SJCRH30 (cell line): ENCODE data around the gene IDH2. TPM values are rescaled to one million over a fixed set of nuclear protein-coding genes. Genes with fewer than 3 reads are reported as not detected.
"Not testable (repeated sequence)": the region's sequence is repeated elsewhere in the genome, so short reads cannot be mapped to it uniquely, and the experiment has no call there.

Experiments used
- DNase-seq, 2 experiments: peaks; one replicate each; pipeline ENCODE4 v3.0.0-alpha.2; 2015 to 2020
- H3K27ac ChIP-seq: fragments of 250-450 bp; sonication (Bioruptor Pico); 2 replicates; pipeline ENCODE4 v1.5.1; 2020; ENCODE audit warnings: mild to moderate bottlenecking, moderate library complexity
- H3K27me3 ChIP-seq: fragments of 250-450 bp; sonication (Bioruptor Pico); 2 replicates; pipeline ENCODE4 v1.5.1; 2020; ENCODE audit warnings: mild to moderate bottlenecking, moderate library complexity
- H3K36me3 ChIP-seq: fragments of 250-450 bp; sonication (Bioruptor Pico); 2 replicates; pipeline ENCODE4 v1.5.1; 2020; ENCODE audit warnings: mild to moderate bottlenecking, moderate library complexity
- H3K4me1 ChIP-seq: fragments of 250-450 bp; sonication (Bioruptor Pico); 2 replicates; pipeline ENCODE4 v1.5.1; 2020; ENCODE audit warnings: mild to moderate bottlenecking, moderate library complexity
- H3K4me3 ChIP-seq: fragments of 250-450 bp; sonication (Bioruptor Pico); 2 replicates; pipeline ENCODE4 v1.5.1; 2020; ENCODE audit warnings: mild to moderate bottlenecking, moderate library complexity
- H3K9me3 ChIP-seq: fragments of 250-450 bp; sonication (Bioruptor Pico); replicated peaks from 2 replicates; pipeline ENCODE4 v1.5.1; 2020; ENCODE audit warnings: mild to moderate bottlenecking, moderate library complexity
- total RNA-seq: library from RNA; depleted of rRNA; stranded (reverse); fragments of >200 nt; shearing (Covaris generic); gene quantifications from 2 replicates; pipeline ENCODE4 v1.2.3, GENCODE V29; 2014

Gene IDH2
- total RNA-seq, 1 experiment from 2014 or later, result 96.9 TPM

DNA sequence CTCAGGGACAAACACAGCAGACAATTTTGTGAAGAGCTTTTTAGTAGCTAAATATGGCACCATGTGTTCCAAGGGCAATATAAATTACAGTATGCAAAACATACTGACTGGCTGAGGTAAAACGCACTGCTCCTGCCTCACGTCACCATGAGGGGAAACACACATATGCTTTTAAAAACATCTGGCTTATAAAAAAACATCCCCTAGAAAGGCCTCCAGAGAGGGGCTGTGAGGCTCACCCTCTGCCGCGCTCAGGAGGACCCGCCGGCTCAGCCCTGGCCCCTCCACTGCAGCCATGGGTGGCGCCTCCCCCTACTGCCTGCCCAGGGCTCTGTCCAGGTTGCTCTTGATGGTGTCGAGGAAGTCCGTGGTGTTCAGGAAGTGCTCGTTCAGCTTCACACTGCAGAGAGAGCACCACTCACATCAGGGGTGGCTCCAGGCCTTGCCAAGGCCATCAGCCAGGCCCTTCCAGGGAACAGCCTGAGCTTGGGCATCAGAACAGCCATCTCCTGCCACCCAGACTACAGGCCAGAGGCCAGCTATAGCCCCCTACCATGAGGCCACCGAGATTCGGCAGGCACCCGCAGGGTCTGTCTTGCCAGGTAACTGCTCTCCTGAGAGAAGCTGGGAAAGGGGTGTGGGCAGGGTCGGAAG is 18.2 kb downstream of the IDH2 start:
- no peaks in the 10 kb centered on the region for H3K4me1 ChIP-seq
- peaks cover 9% of the 10 kb centered on the region for H3K36me3 ChIP-seq
- no peaks in the 10 kb centered on the region for H3K9me3 ChIP-seq
- H3K4me3 ChIP-seq, result no peak overlapping the region
- H3K27me3 ChIP-seq, result no peaks in the 10 kb centered on the region
- no peak overlapping the region for H3K27ac ChIP-seq
- DNase-seq, result no peak

DNA sequence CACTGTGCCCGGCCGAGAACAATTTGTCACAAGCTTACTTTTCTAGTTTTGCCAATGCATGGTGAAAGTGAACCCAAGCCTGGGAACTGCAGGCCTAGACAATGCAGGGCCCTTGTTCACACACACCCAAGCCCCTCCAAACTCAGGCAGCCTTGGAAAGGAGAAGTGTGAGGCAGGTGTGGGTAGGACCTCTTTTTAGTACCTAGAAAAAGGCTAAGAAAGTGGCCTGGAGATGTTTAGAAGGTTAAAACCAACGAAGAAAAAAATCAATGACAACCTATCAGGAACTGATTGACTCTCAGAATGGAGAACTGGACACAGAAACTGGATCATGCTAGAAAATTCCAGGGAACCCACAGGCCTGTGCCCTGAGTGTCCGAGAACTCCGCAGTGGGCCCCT is 18.8 kb downstream of the IDH2 start:
- Histone ChIP-seq H3K27ac (no peak overlapping the region), H3K4me1 (no peaks in the 10 kb centered on the region), H3K36me3 (peaks cover 7% of the 10 kb centered on the region), H3K9me3 (no peaks in the 10 kb centered on the region), H3K4me3 (no peak overlapping the region), H3K27me3 (no peaks in the 10 kb centered on the region)
- DNase-seq, result no peak

DNA sequence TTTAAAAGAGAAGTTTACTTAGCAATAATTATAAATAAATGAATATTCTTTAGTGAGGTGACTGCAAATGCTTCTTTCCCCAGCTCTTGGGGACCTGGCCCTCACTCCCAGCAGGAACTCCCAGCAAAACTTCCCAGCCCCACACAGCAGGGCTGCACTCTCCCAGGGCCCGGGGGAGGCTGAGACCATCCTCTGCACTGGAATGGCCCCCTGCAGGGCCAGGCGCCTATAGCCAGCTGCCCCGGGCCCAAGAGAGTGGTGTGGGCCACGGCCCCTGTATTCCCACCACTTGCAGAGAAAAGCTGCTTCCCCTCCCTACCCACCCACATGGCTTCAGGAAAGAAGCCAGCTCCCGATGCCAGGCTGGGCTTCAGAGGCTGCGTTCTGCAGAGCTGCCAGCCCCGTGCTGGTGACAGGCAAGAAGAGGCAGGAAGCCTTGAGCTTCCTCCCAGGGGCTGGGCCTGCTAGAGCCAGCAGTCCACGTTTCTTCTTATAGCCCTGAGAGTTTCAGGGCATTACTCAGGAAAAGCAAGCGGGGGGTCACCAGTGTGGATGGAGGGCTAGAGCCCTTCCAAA is 20.0 kb downstream of the IDH2 start:
- H3K9me3 ChIP-seq, result no peaks in the 10 kb centered on the region
- no peaks in the 10 kb centered on the region; the same call in 1 of the 2 replicates for H3K36me3 ChIP-seq

DNA sequence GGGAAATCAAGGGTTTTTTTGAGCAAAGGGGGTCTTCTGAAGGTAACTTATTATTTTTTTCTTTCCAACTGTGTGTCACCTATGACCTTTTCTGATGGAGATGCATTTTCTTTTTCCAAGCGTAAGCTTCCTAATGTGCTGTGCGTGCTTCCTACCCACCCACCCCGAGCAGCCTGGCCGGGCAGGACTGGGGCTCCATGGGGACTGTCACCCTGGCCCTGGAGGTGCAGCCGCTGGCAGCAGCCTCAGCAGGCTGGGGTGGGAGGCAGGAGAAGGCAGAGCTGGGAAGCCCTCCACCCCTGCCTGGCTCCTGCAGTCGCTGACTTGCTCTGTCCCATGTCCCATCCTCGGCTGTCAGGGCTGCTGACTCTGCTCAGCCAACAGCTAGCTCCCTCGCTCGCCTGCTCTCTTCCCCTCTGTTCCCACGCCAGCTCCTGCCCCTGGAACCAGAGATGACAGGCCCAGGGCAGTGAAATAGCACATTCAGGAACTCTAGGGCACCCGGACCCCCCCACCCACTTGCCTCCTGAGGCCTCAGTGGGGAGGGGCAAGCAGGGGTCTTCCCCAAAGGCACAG is 21.4 kb downstream of the IDH2 start:
- H3K27ac ChIP-seq, result no peak overlapping the region
- H3K9me3 ChIP-seq, result no peaks in the 10 kb centered on the region
- no peaks in the 10 kb centered on the region; the same call in 1 of the 2 replicates for H3K36me3 ChIP-seq
- no peaks in the 10 kb centered on the region for H3K27me3 ChIP-seq
- H3K4me3 ChIP-seq, result no peak overlapping the region
- no peak for DNase-seq
- H3K4me1 ChIP-seq, result 0 out of 2 replicates have a peak, but pooled peaks cover under 1% of the 10 kb centered on the region

More for the DNA sequence above, 20.0 kb downstream of the IDH2 start:
- no peak overlapping the region for H3K27ac ChIP-seq
- H3K27me3 ChIP-seq, result no peaks in the 10 kb centered on the region
- H3K4me3 ChIP-seq, result no peak overlapping the region
- no peak for DNase-seq
- no peaks in the 10 kb centered on the region for H3K4me1 ChIP-seq

DNA sequence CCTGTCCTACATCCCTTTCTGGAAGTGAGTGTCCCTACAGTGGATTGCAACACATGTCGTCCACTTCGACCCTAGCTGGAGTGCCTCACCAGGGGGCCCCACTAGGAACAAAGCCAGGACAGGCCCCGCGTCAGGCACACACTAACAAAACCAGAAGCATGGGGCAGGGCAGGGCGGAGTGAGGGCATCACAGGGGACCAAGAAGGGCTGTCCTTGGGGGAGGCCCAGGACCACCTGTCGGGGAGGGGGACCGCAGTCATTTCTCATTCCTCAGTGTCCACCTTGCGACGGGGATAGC is 21.9 kb downstream of the IDH2 start:
- no peak overlapping the region for H3K4me3 ChIP-seq
- no peaks in the 10 kb centered on the region for H3K9me3 ChIP-seq
- no peak for DNase-seq
- H3K4me1 ChIP-seq, result peaks cover 5% of the 10 kb centered on the region
- H3K27me3 ChIP-seq, result no peaks in the 10 kb centered on the region
- H3K27ac ChIP-seq, result no peak overlapping the region
- no peaks in the 10 kb centered on the region; the same call in 1 of the 2 replicates for H3K36me3 ChIP-seq

DNA sequence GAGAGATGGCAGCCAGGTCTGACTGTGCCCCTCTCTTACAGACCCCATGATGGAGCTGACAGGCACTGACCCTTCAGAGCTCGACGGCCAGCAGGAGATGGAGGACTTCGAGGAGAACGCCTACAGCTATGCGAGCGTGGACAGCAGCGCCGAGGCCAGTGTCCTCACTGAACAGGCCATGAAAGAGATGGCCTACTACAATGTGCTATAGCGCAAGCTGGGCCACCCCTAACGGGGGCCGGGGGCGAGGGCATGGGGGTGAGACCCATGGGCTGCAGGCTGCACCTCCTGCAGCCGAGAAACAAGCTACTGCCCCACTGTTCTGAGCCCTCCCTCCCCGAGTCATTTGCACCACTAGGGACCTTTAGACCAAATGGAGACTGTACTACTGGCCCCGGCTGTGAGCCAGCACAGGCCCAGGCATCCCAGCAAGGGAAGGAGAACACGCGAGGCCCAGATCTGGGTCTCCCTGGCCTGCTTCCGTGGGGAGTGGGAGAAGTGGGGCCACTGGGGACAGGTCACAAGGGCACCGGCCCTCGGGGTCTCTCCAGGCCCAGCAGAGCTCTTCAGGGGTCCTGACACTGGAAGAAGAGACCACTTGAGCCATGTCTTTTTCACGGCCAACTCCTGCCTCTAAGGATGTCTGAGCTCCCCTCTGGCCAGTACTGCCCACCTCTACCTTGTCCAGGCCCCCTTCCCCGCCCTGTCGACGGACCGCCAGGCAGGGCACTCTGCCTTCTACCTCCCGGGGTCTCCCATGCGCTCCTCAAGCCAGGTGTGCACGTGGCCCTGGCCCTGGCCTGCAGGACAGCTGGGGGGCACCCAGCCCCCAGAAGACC is 22.4 kb downstream of the IDH2 start:
- DNase-seq, result no peak
- Histone ChIP-seq H3K4me1 (peaks cover 8% of the 10 kb centered on the region), H3K36me3 (no peaks in the 10 kb centered on the region; the same call in 1 of the 2 replicates), H3K27ac (no peak overlapping the region), H3K27me3 (no peaks in the 10 kb centered on the region), H3K9me3 (no peaks in the 10 kb centered on the region), H3K4me3 (no peak overlapping the region)

DNA sequence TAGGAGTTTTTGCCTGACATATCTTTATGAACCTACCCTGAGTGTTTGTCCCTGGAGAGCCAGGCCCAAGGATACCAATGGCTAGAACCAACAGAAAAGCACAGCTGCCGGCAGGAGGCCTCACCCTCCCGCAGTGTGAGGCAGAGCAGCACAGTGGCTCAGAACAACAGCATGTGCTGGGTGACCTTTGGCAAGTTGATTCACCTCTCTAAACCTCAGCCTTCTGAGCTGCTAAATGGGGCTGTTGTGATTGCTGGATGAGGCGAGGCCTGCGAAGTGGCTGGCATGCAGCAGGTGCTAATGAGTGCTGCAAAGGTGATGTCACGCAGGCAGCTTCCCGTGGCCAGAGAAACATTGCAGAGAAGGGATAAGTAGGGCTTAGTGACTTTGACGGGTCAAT is 23.3 kb downstream of the IDH2 start:
- H3K36me3 ChIP-seq, result no peaks in the 10 kb centered on the region; the same call in 1 of the 2 replicates
- no peak for DNase-seq
- H3K9me3 ChIP-seq, result no peaks in the 10 kb centered on the region

DNA sequence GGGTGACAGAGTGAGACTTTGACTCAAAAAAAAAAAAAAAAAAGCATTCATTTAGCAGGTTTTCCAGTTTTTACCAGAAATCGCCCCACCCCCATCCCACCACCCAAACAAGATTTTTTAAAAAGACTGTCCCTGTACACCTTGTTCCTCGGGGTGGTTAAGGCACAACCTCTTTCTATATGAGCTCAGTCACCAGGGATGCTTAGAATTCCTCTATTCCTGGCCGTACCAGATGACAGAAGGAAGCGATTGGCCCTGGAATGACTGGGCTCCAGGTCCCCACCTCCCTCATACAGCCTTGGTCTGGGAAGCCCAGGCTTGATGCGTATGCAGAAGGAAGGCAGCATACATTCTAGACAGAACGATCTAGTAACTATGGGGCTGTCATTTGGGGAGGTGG is 25.6 kb downstream of the IDH2 start:
- DNase-seq, result no peak
- Histone ChIP-seq H3K9me3 (no peaks in the 10 kb centered on the region), H3K27ac (no peak overlapping the region), H3K36me3 (no peaks in the 10 kb centered on the region), H3K27me3 (no peaks in the 10 kb centered on the region), H3K4me3 (no peak overlapping the region), H3K4me1 (peaks cover 8% of the 10 kb centered on the region)

More for the DNA sequence above, 23.3 kb downstream of the IDH2 start:
- Histone ChIP-seq H3K27ac (no peak overlapping the region), H3K4me3 (no peak overlapping the region), H3K27me3 (no peaks in the 10 kb centered on the region), H3K4me1 (peaks cover 8% of the 10 kb centered on the region)

DNA sequence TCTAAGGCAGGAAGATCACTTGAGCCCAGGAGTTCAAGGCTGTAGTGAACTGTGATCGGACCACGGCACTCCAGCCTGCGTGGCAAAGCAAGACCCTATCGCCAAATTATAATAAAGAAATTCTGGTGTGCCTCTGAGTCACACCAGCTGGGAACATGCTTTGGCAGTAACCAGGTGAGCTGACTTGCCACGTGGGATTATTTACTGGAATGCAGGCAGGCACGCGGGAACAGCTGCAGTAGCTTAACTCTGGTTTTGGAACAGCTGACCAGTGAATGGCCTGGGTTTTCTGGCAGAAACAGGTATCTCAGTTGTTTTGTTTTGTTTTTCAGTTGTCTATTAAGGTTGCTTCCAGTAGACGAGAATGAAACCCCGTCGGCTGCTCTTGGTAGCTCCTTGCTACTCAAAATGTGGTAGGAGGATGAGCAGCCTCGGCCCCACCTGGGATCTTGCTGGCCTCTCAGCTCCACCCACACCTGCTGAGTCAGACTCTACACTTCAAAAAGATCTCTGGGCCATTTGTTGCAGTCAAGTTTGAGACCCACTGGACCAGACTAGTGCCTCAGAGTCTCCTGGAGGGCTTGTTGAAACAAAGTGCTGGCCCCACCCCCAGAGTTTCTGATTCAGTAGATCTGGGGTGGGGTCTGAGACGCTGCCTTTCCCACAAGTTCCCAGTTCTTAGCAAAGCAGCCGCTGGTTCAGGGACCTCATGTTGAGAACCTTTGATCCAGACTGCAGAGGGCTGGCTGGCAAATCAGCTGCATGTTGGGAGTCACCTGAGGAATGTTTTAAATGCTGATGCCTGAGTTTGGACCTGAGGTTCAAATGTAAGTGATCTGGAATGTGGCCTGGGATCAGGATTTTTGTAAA is 26.6 kb downstream of the IDH2 start:
- Histone ChIP-seq H3K9me3 (no peaks in the 10 kb centered on the region), H3K4me1 (peaks cover 8% of the 10 kb centered on the region), H3K36me3 (no peaks in the 10 kb centered on the region), H3K27me3 (no peaks in the 10 kb centered on the region), H3K27ac (no peak overlapping the region), H3K4me3 (no peak overlapping the region)
- peak; percentile 41 to 46 for DNase-seq

DNA sequence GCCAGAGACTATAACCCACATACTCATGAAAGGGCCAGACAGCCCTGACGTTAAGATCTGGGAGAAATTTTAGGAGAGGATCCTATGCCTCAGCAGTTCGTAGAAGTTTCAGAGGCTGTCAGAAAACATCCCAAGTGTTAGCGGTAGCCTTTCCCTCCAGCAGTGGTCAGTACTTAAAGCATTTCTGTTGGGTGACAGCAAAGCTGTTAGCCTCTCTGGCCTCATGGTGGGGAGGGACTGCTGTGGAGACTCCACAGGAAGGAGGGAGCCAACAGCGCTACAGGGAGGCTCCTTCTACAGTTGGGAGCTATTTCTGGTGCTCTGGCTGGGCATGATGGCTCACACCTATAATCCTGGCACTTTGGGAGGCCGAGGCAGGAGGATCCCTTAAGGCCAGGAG is 27.4 kb downstream of the IDH2 start:
- H3K4me3 ChIP-seq, result no peak overlapping the region
- H3K27me3 ChIP-seq, result no peaks in the 10 kb centered on the region
- DNase-seq, result no peak
- H3K9me3 ChIP-seq, result no peaks in the 10 kb centered on the region
- H3K36me3 ChIP-seq, result no peaks in the 10 kb centered on the region
- H3K4me1 ChIP-seq, result peaks cover 8% of the 10 kb centered on the region
- H3K27ac ChIP-seq, result no peak overlapping the region

DNA sequence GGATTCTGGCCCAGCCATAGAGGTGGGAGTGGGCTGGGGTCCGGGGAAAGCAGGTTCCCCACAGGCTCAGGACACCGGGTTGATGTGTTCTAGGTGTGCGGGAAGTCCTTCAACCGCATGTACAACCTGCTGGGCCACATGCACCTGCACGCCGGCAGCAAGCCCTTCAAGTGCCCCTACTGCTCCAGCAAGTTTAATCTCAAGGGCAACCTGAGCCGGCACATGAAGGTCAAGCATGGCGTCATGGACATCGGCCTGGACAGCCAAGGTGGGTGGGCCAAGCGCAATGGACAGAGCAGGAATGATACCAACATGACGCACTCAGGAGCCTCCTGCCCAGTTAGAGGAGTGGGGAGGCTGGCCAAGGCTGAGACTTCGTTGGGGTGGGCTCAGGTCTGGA is 28.2 kb downstream of the IDH2 start:
- Histone ChIP-seq H3K4me1 (peaks cover 8% of the 10 kb centered on the region), H3K36me3 (no peaks in the 10 kb centered on the region), H3K9me3 (no peaks in the 10 kb centered on the region), H3K27ac (no peak overlapping the region), H3K27me3 (no peaks in the 10 kb centered on the region), H3K4me3 (no peak overlapping the region)
- no peak for DNase-seq

DNA sequence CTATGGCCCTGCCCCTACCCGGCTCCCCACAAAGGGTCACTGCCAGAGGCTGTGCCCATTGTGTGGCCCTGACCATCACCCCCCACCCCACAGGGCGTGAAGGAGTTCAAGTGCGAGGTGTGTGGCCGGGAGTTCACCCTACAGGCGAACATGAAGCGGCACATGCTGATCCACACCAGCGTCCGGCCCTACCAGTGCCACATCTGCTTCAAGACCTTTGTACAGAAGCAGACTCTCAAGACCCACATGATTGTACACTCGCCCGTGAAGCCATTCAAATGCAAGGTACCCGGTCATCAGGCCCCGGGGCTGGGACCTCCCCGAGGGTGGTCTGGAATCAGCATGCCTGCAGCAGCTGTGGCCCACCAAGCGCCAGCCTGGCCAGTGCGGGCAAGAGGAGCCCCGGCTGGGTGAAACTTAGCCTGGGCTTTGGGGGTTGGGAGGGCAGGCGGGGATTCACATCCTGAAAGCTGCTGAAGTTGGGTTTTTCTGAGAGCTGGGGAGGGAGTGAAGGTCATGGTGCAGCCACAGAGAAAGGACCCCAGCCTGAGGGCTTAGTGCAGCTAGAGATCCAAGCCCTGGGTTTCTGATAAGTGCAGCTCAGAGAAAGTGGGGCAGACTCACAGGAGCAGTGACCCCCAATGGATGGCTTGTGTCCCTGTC is 29.2 kb downstream of the IDH2 start:
- Histone ChIP-seq H3K27me3 (no peaks in the 10 kb centered on the region), H3K27ac (no peak overlapping the region), H3K4me3 (no peak overlapping the region), H3K36me3 (no peaks in the 10 kb centered on the region), H3K4me1 (peaks cover 8% of the 10 kb centered on the region), H3K9me3 (no peaks in the 10 kb centered on the region)
- DNase-seq, result no peak

DNA sequence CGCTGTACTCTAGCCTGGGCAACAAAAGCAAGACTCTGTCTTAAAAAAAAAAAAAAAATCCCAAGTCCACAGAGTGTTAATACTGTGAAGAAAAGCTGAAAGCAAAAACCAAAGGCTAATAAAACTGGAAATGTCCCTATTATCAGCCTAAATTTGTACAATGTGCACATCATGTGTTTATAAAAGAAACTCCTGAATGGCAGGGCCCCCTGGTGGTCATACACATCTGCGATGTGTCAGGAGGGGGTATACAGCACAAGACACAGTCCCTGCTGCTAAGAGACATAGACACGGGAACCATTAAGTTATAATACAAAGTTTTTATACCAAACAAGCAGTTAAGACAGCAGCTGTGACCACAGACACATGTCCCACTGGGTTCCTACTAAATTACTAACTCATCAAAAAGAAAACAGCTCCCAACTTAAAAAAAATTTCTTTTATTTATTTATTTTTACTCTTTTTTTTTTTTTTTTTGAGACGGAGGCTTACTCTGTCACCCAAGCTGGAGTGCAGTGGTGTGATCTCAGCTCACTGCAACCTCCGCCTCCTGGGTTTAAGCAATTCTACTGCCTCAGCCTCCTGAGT is 31.0 kb downstream of the IDH2 start:
- H3K4me1 ChIP-seq, result peaks cover 8% of the 10 kb centered on the region
- no peaks in the 10 kb centered on the region for H3K9me3 ChIP-seq
- DNase-seq, result peak; percentile 73 to 82
- no peaks in the 10 kb centered on the region for H3K36me3 ChIP-seq
- no peak overlapping the region for H3K4me3 ChIP-seq
- no peaks in the 10 kb centered on the region for H3K27me3 ChIP-seq
- no peak overlapping the region for H3K27ac ChIP-seq

DNA sequence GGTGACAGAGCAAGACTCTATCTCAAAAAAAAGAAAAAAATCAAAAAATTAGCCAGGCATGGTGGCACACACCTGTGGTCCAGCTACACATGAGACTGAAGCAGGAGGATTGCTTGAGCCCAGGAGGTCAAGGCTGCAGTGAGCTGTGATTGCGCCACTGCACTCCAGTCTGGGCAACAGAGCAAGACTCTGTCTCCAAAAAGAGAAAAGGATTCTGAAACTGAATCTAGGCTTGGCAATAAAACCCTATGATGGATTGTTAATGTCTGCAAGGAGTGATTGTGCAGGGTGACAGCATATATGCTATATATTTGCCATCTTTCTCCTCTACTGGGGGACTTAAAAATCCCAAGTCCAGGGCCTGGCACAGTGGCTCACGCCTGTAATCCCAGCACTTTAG is 31.6 kb downstream of the IDH2 start:
- DNase-seq, H3K36me3 ChIP-seq, H3K4me3 ChIP-seq, H3K4me1 ChIP-seq, H3K27ac ChIP-seq, H3K27me3 ChIP-seq, H3K9me3 ChIP-seq: not testable (repeated sequence)
